GM12878 (cell line): Measurements from ENCODE around the gene DCST1. TPM values are rescaled to one million over a fixed set of nuclear protein-coding genes. Genes with fewer than 3 reads are reported as not detected.

Source experiments
- ATAC-seq: fragments of 200-7000 bp; cut with Tn5 transposase; 3 replicates; pipeline ENCODE4 v1.9.1; 2020; ENCODE audit warnings: mild to moderate bottlenecking, moderate library complexity
- BruUV-seq: library from RNA; stranded (reverse); fragments of 400-500 nt; replicated peaks from 2 replicates; lab custom pipeline; 2021; lab: Mats Ljungman, UMichigan
- CTCF ChIA-PET: fragments of 300-600 bp; sonication (Branson Sonifier 250); formaldehyde crosslinking; extraction: SDS; loops from one replicate; lab custom pipeline; 2021; ENCODE audit warnings: inconsistent platforms; lab: Yijun Ruan, JAX
- POLR2A ChIA-PET: fragments of 350-600 bp; formaldehyde crosslinking; extraction: SDS; loops from one replicate; lab custom pipeline; 2021; ENCODE audit warnings: inconsistent platforms; lab: Charles Lee
- RAD21 ChIA-PET: fragments of 300-600 bp; sonication (Branson Sonifier 250); formaldehyde crosslinking; loops from one replicate; lab custom pipeline; 2023; ENCODE audit warnings: antibody characterized with exemption; ENCODE audit not compliant: unreplicated experiment; lab: Charles Lee
- SMC1A ChIA-PET: fragments of 300-600 bp; sonication (Branson Sonifier 250); formaldehyde crosslinking; loops from one replicate; lab custom pipeline; 2023; ENCODE audit not compliant: unreplicated experiment, uncharacterized antibody; lab: Charles Lee
- DNase-seq: peaks from one replicate; pipeline ENCODE4 v3.0.0-alpha.2; 2011; ENCODE audit warnings: low read depth, low spot score
- FAIRE-seq: peaks from 3 replicates; lab custom pipeline; 2011; peaks lifted over from hg19 to GRCh38; lab: Jason Lieb, UNC
- H2AFZ ChIP-seq: 2 replicates; pipeline ENCODE4 v1.6.0; 2011; ENCODE audit warnings: low read depth, low read length, control low read depth; ENCODE audit not compliant: control insufficient read depth
- H3K27ac ChIP-seq: 2 replicates; pipeline ENCODE4 v1.5.1; 2011; ENCODE audit warnings: control low read depth; ENCODE audit not compliant: control insufficient read depth, insufficient read depth
- H3K27me3 ChIP-seq, 2 experiments: replicated peaks in 1 of 2; 2 replicates each; pipeline versions ENCODE4 v1.6.0 to v1.6.1; 2011; ENCODE audit warnings: low read length in 1 of 2; ENCODE audit not compliant: control insufficient read depth in 2 of 2, insufficient read depth in 2 of 2
- H3K36me3 ChIP-seq, 2 experiments: 2 replicates each; pipeline ENCODE4 v1.5.1; 2011; ENCODE audit warnings: low read length in 1 of 2; ENCODE audit not compliant: control insufficient read depth in 2 of 2, insufficient read depth in 2 of 2
- H3K4me1 ChIP-seq: 2 replicates; pipeline ENCODE4 v1.6.1; 2011; ENCODE audit warnings: mild to moderate bottlenecking, low read length, moderate library complexity, mixed read lengths; ENCODE audit not compliant: control insufficient read depth, insufficient read depth
- H3K4me2 ChIP-seq: 2 replicates; pipeline ENCODE4 v1.6.0; 2011; ENCODE audit warnings: control low read depth; ENCODE audit not compliant: control insufficient read depth, insufficient read depth
- H3K4me3 ChIP-seq: fragments of 200-600 bp; sonication (generic); 2 replicates; pipeline ENCODE4 v1.5.1; 2016
- H3K79me2 ChIP-seq: 2 replicates; pipeline ENCODE4 v1.6.0; 2011; ENCODE audit warnings: low read length; ENCODE audit not compliant: control insufficient read depth, insufficient read depth
- H3K9ac ChIP-seq: 2 replicates; pipeline ENCODE4 v1.8.0; 2011; ENCODE audit warnings: low read length, control low read depth, mixed read lengths; ENCODE audit not compliant: control insufficient read depth, insufficient read depth
- H3K9me3 ChIP-seq: replicated peaks from 3 replicates; pipeline ENCODE4 v1.5.1; 2011; ENCODE audit warnings: mild to moderate bottlenecking, low read length; ENCODE audit not compliant: control insufficient read depth, insufficient read depth
- H4K20me1 ChIP-seq: 2 replicates; pipeline ENCODE4 v1.6.0; 2011; ENCODE audit not compliant: control insufficient read depth, insufficient read depth
- BCLAF1 ChIP-seq: fragments of 450-650 bp; IDR thresholded peaks from 2 replicates; pipeline ENCODE4 v1.6.1; 2017; ENCODE audit warnings: antibody characterized with exemption, mild to moderate bottlenecking, moderate library complexity
- CREB1 ChIP-seq: IDR thresholded peaks from 2 replicates; pipeline ENCODE4 v1.6.1; 2012; ENCODE audit warnings: low read depth, mild to moderate bottlenecking, inconsistent platforms
- CTCF ChIP-seq, 3 experiments: IDR thresholded peaks in 2 of 3; conservative IDR thresholded peaks in 1 of 3; 2 replicates each; pipeline ENCODE4 v1.5.1; 2011; ENCODE audit warnings: low read depth in 3 of 3, low read length in 3 of 3, mild to moderate bottlenecking in 3 of 3, control low read depth in 2 of 3, moderate library complexity in 2 of 3, inconsistent platforms in 1 of 3, mixed read lengths in 1 of 3; ENCODE audit not compliant: control insufficient read depth in 2 of 3, insufficient read depth in 1 of 3; ENCODE audit errors: extremely low read depth in 1 of 3
- FOS ChIP-seq: IDR thresholded peaks from 3 replicates; pipeline ENCODE4 v1.6.1; 2011; ENCODE audit warnings: borderline replicate concordance; ENCODE audit not compliant: insufficient read length; ENCODE audit errors: extremely low read depth
- HDAC2 ChIP-seq: fragments of 200-600 bp; sonication (generic); IDR thresholded peaks from 2 replicates; pipeline ENCODE4 v1.6.1; 2017
- MYC ChIP-seq: IDR thresholded peaks from 2 replicates; pipeline ENCODE4 v1.6.1; 2011; ENCODE audit warnings: mild to moderate bottlenecking, low read length, moderate library complexity, inconsistent platforms; ENCODE audit not compliant: insufficient read depth, insufficient replicate concordance, insufficient read length, severe bottlenecking
- NKRF ChIP-seq: fragments of 450-650 bp; conservative IDR thresholded peaks from 2 replicates; pipeline ENCODE4 v1.6.1; 2017; ENCODE audit warnings: mild to moderate bottlenecking, moderate library complexity
- NR2C2 ChIP-seq: IDR thresholded peaks from 2 replicates; pipeline ENCODE4 v1.6.1; 2011; ENCODE audit warnings: borderline replicate concordance, low read depth; ENCODE audit not compliant: control insufficient read depth, insufficient read length
- SPI1 ChIP-seq: IDR thresholded peaks from 2 replicates; pipeline ENCODE4 v1.6.1; 2011; ENCODE audit warnings: low read depth, mild to moderate bottlenecking, low read length, moderate library complexity, borderline replicate concordance; ENCODE audit not compliant: insufficient read depth
- TAF1 ChIP-seq: IDR thresholded peaks from 2 replicates; pipeline ENCODE4 v1.6.1; 2011; ENCODE audit warnings: mild to moderate bottlenecking, low read depth, low read length, borderline replicate concordance
- ZBTB33 ChIP-seq: fragments of 450-650 bp; IDR thresholded peaks from 2 replicates; pipeline ENCODE4 v1.6.1; 2017; ENCODE audit warnings: mild to moderate bottlenecking
- ZNF384 ChIP-seq: IDR thresholded peaks from 2 replicates; pipeline ENCODE4 v1.6.1; 2012; ENCODE audit warnings: low read depth, mild to moderate bottlenecking, low read length, improper control_type of control experiment, borderline replicate concordance
- WGBS: methylation state at CpG from one replicate; pipeline ENCODE4 v1.1.6; 2016; ENCODE audit warnings: low lambda C conversion rate; ENCODE audit not compliant: insufficient replicate concordance, insufficient coverage; ENCODE audit errors: missing lambda C conversion rate; 5-methylcytosine and 5-hydroxymethylcytosine counted together
- in situ Hi-C: fragments of 300-500 bp; cut with MboI; formaldehyde crosslinking; loops from 9 replicates; pipeline ENCODE4 v1.14.3; 2018; ENCODE audit warnings: mixed read lengths
- intact Hi-C: fragments of 100-400 bp; cut with micrococcal nuclease; formaldehyde crosslinking; loops from one replicate; pipeline ENCODE4 v1.14.2; 2022; ENCODE audit not compliant: unreplicated experiment
- polyA plus RNA-seq, 11 experiments: library from polyadenylated mRNA; depleted of rRNA in 4 of 11; unstranded in 6 of 11; stranded (reverse) in 5 of 11; fragments of >200 nt; fragmentation: Nextera tagmentation in 4 of 11; fragmentation: Illumina TruSeq in 1 of 11; extraction: Ambion mirVana in 4 of 11; extraction: Trizol in 1 of 11; gene quantifications; 1 replicate in 1 of 11; 2 replicates in 10 of 11; pipeline versions ENCODE4 v1.2.1 to v1.2.3, GENCODE V29; 2011 to 2016; ENCODE audit warnings: inconsistent platforms in 2 of 11, missing spikeins in 2 of 11, low read depth in 1 of 11
- total RNA-seq, 4 experiments: library from RNA; depleted of rRNA in 3 of 4; stranded (reverse); fragments of >200 nt in 3 of 4; fragmentation: Illumina TruSeq in 1 of 4; extraction: Trizol in 1 of 4; gene quantifications; 2 replicates each; pipeline versions ENCODE4 v1.2.1 to v1.2.3, GENCODE V29; 2013 to 2021

DCST1 gene
- total and polyA plus RNA-seq, 10 of the 15 experiments (the other 5 are each of a cell fraction or from before 2014, with no cell fraction given): not detected

- FAIRE-seq (no peak), ATAC-seq (no peak; the same call in 2 of the 3 replicates), DNase-seq (no peak)
- no peaks in the 10 kb centered on the region for H3K79me2 ChIP-seq
- intact Hi-C loops (no loop called here), in situ Hi-C loops (no loop called here)
- no TSS peak for BruUV-seq
- ChIA-PET CTCF (interaction anchor here (1.2 to 2.8 kb wide), 3 partner anchors 26 to 170 kb away, joined by 3 to 9 read pairs (median 3); partner anchors contain the start of gene ADAM15), RAD21 (interaction anchor here (1.6 kb wide), 1 partner anchor 20 kb away, joined by 5 read pairs; no protein-coding TSS in a partner anchor), SMC1A (no interaction called here), POLR2A (no interaction called here)
- H3K9ac ChIP-seq: no peak overlapping the region
- H3K4me2 ChIP-seq: no peak overlapping the region
- no peaks in the 10 kb centered on the region; a peak in 1 of 4 replicates for H3K27me3 ChIP-seq
- H3K36me3 ChIP-seq: no peaks in the 10 kb centered on the region
- H3K4me1 ChIP-seq: no peaks in the 10 kb centered on the region
- WGBS: 10% methylated on average over 5 of the region's 5 CpGs
- no peaks in the 10 kb centered on the region for H4K20me1 ChIP-seq
- no peak overlapping the region for H3K27ac ChIP-seq
- H2AFZ ChIP-seq: no peak overlapping the region
- no peaks in the 10 kb centered on the region for H3K9me3 ChIP-seq
- H3K4me3 ChIP-seq: no peak overlapping the region
- no peak for TF ChIP-seq FOS
- no peak for TF ChIP-seq ZNF384
- no peak for TF ChIP-seq NKRF
- TF ChIP-seq ZBTB33: no peak
- TF ChIP-seq CREB1: no peak
- no peak for TF ChIP-seq TAF1
- TF ChIP-seq BCLAF1: no peak
- no peak for TF ChIP-seq SPI1
- no peak for TF ChIP-seq NR2C2
- no peak for TF ChIP-seq MYC
- TF ChIP-seq CTCF (IDR thresholded peaks at IDR 0.05 in 2 of 3, conservative IDR thresholded peaks at IDR 0.05 in 1 of 3; ENCODE audit: control insufficient read depth in 2 of 3, extremely low read depth in 1 of 3, insufficient read depth in 1 of 3, low read depth in 3 of 3, low read length in 3 of 3): no peak
- TF ChIP-seq HDAC2: no peak
Measured at GRCh38 chr1:155023627-155024026, 10.0 kb upstream of the DCST1 start.
